OCI-LY7 (cell line): ENCODE measurements around the gene RIMBP2.

Source experiments
- EZH2phosphoT487 ChIP-seq: fragments of 200-600 bp; sonication (generic); IDR thresholded peaks from 2 replicates; pipeline ENCODE4 v1.6.1; 2018; ENCODE audit warnings: low read depth, borderline replicate concordance, mild to moderate bottlenecking, mixed run types, antibody characterized with exemption, low read length, moderate library complexity, mixed read lengths
- TF ChIP-seq, protein P1 (sequence below): fragments of 200-600 bp; sonication (generic); conservative IDR thresholded peaks from 2 replicates; pipeline ENCODE4 v1.5.1; 2014; ENCODE audit warnings: mild to moderate bottlenecking, antibody characterized with exemption, low read length, moderate library complexity, mixed read lengths

DNA sequence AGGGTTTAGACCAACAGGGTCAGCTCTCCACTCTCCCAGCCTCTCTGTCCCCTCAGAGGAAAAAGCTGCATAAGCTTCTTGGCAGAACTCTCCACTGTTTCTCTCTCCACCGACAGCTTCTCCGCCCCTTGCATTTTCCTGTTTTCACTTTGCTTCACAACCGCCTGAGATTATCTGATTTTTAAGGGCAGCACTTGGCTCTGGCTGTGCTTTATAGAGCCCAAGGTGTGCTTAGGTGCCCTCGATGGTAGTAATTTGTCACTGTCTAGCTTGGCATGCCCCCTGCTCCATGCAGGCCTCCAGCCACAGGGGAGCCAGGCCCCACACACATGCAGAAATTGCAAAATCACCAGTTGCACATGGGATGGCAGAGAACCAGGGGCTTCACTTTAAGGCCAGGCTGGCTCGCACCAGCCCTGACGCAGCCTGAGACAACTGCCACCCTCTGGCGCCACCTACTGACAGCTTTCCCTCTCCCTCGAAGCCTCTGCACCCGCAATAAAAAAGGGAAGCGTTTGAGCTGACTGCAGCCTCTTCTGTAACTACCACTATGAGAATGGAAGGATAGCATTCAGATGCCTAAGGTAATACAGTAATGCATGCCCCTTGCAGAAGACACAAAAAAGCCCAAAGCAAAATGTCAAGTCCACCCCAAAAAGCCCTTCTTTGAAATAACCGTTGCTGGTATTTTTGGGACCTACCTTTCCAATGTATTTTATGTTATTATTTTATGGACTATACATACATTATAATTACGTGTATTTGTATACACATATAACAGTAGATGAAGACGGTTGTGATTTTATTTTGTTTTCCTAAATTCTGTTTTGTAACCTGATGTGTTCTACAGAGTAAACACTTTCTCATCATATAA is 32.0 kb upstream of the RIMBP2 start:
- TF ChIP-seq, protein P1, sequence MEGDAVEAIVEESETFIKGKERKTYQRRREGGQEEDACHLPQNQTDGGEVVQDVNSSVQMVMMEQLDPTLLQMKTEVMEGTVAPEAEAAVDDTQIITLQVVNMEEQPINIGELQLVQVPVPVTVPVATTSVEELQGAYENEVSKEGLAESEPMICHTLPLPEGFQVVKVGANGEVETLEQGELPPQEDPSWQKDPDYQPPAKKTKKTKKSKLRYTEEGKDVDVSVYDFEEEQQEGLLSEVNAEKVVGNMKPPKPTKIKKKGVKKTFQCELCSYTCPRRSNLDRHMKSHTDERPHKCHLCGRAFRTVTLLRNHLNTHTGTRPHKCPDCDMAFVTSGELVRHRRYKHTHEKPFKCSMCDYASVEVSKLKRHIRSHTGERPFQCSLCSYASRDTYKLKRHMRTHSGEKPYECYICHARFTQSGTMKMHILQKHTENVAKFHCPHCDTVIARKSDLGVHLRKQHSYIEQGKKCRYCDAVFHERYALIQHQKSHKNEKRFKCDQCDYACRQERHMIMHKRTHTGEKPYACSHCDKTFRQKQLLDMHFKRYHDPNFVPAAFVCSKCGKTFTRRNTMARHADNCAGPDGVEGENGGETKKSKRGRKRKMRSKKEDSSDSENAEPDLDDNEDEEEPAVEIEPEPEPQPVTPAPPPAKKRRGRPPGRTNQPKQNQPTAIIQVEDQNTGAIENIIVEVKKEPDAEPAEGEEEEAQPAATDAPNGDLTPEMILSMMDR = peak; percentile 90
- no peak for TF ChIP-seq EZH2phosphoT487
